ENCODE measurements around the gene SLC34A3. TPM values are rescaled to one million over a fixed set of nuclear protein-coding genes. Genes with fewer than 3 reads are reported as not detected.
"Not testable (repeated sequence)": the region's sequence is repeated elsewhere in the genome, so short reads cannot be mapped to it uniquely, and the experiment has no call there.

Gene SLC34A3
- total RNA-seq, 1 experiment from 2014 or later: 0.03 TPM

DNA sequence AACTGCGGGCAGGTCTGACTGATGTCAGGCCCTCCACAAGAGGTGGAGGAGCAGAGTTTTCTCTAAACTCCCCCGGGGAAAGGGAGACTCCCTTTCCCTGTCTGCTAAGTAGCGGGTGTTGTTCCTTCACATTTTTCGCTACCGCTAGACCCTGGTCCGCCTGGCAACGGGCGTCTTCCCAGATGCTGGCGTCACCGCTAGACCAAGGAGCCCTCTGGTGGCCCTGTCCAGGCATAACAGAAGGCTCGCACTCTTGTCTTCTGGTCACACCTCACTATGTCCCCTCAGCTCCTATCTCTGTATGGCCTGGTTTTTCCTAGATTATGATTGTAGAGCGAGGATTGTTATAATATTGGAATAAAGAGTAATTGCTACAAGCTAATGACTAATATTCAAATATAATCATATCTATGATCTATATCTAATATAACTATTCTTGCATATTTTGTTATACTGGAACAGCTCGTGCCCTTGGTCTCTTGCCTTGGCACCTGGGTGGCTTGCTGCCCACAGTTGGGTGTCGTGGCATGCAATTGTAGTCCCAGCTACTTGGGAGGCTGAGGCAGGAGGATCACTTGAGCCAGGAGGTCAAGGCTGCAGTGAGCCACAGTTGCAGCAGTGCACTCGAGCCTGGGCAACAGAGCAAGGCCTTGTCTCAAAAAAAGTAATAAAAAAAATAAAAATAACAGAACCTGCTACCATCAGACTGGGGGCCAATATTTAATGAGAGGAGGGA lies 31.6 kb downstream of the SLC34A3 start:
- peaks cover 11% of the 10 kb centered on the region for H3K36me3 ChIP-seq (replicated peaks; ENCODE audit: control insufficient read depth, insufficient read depth, low read length)
- H3K27me3 ChIP-seq (ENCODE audit: control insufficient read depth, insufficient read depth, low read length); DNase-seq; H3K4me3 ChIP-seq (ENCODE audit: insufficient read depth, low read depth, low read length): not testable (repeated sequence)

- Histone ChIP-seq H3K4me3 (ENCODE audit: insufficient read depth, low read depth, low read length) (no peak overlapping the region), H3K36me3 (replicated peaks; ENCODE audit: control insufficient read depth, insufficient read depth, low read length) (peaks cover 11% of the 10 kb centered on the region), H3K27me3 (ENCODE audit: control insufficient read depth, insufficient read depth, low read length) (no peaks in the 10 kb centered on the region)
- no peak for DNase-seq
These were observed 32.2 kb downstream of the SLC34A3 start for GRCh38 chr9:137262909-137263285.

GRCh38 chr9:137263506-137263905 lies 32.8 kb downstream of the SLC34A3 start:
- Histone ChIP-seq H3K27me3 (ENCODE audit: control insufficient read depth, insufficient read depth, low read length) (no peaks in the 10 kb centered on the region), H3K36me3 (replicated peaks; ENCODE audit: control insufficient read depth, insufficient read depth, low read length) (peaks cover 12% of the 10 kb centered on the region), H3K4me3 (ENCODE audit: insufficient read depth, low read depth, low read length) (no peak overlapping the region)
- DNase-seq: no peak

- Histone ChIP-seq H3K36me3 (replicated peaks; ENCODE audit: control insufficient read depth, insufficient read depth, low read length) (peaks cover 16% of the 10 kb centered on the region), H3K4me3 (ENCODE audit: insufficient read depth, low read depth, low read length) (no peak overlapping the region), H3K27me3 (ENCODE audit: control insufficient read depth, insufficient read depth, low read length) (no peaks in the 10 kb centered on the region)
- DNase-seq: no peak
These were observed 33.4 kb downstream of the SLC34A3 start for GRCh38 chr9:137264067-137264466.

DNA sequence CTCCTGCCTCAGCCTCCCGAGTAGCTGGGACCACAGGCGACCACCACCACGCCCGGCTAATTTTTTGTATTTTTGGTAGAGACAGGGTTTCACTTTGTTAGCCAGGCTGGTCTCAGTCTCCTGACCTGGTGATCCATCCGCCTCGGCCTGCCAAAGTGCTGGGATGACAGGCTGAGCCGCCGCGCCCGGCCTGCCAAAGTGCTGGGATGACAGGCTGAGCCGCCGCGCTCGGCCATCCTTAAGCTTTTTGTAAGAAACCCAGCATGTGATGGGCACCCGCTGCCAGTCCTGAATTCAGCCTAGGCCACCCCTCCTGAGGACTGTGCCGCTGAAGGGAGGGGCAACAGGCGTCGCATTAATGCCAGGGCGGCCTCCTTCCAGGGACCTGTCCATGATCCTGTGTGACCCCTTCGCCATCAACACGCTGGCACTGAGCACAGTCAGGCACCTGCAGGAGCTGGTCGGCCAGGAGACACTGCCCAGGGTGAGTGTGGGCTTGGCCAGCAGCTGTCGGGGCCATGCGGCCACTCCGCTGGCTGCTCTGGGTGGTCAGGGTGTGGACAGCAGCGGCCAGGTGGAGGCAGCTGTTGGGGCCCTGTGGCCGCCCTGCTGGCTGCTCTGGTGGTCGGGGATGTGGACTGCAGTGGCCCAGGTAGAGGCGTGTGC lies 34.9 kb downstream of the SLC34A3 start:
- Histone ChIP-seq H3K4me3 (ENCODE audit: insufficient read depth, low read depth, low read length) (no peak overlapping the region), H3K36me3 (replicated peaks; ENCODE audit: control insufficient read depth, insufficient read depth, low read length) (peaks cover 20% of the 10 kb centered on the region), H3K27me3 (ENCODE audit: control insufficient read depth, insufficient read depth, low read length) (no peaks in the 10 kb centered on the region)
- DNase-seq: no peak

DNA sequence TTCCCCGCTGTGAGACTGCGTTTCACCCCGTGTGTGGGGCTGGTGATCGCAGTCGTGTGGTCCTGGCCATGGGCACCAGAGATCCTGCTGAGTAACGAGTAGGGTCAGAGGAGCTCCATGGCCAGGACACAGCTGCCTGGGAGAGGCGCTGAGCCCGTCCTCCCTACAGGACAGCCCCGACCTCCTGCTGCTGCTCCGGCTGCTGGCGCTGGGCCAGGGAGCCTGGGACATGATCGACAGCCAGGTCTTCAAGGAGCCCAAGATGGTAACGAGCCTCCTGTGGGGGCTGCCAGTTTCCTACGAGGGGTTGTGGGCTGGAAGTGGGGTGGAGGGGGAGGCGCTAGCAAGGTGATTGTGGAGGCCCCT lies 35.4 kb downstream of the SLC34A3 start:
- no peak overlapping the region for H3K4me3 ChIP-seq (ENCODE audit: insufficient read depth, low read depth, low read length)
- peaks cover 20% of the 10 kb centered on the region for H3K36me3 ChIP-seq (replicated peaks; ENCODE audit: control insufficient read depth, insufficient read depth, low read length)
- no peaks in the 10 kb centered on the region for H3K27me3 ChIP-seq (ENCODE audit: control insufficient read depth, insufficient read depth, low read length)
- DNase-seq: peak; percentile 51

DNA sequence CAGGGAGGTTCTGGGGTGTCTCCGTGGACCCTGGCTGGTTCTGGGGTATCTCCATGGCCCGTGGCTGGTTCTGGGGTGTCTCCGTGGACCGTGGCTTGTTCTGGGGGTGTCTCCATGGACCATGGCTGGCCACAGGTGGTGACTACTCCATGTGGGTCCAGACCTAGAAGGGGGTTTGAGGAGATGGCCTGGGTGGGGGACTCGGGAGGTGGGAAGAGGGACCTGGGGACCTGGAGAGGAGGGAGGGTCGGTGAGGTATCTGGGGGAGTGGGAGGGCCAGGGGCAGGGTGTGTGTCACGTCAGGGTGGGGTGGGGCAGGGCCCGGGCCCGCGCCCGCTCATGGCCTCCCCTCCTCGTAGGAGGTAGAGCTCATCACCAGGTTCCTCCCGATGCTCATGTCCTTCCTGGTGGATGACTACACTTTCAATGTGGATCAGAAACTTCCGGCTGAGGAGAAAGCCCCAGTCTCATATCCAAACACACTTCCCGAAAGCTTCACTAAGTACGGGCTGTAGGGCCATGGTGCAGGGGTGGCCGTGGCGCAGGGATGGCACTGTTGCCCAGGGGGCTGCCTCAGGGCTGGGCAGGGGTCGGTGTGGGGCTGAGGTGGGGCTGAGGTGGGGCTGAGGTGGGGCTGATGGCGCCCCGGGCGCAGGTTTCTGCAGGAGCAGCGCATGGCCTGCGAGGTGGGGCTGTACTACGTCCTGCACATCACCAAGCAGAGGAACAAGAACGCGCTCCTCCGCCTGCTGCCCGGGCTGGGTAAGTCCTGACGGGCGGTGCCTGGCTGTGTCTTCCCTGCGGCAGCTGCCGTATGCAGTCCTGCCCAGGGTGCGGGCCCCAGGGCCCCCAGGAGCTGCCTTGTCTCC lies 36.1 kb downstream of the SLC34A3 start:
- no peaks in the 10 kb centered on the region for H3K27me3 ChIP-seq (ENCODE audit: control insufficient read depth, insufficient read depth, low read length)
- peak; percentile 48 for DNase-seq
- peaks cover 22% of the 10 kb centered on the region for H3K36me3 ChIP-seq (replicated peaks; ENCODE audit: control insufficient read depth, insufficient read depth, low read length)
- H3K4me3 ChIP-seq (ENCODE audit: insufficient read depth, low read depth, low read length): no peak overlapping the region

GRCh38 chr9:137267933-137268355 lies 37.2 kb downstream of the SLC34A3 start:
- H3K4me3 ChIP-seq (ENCODE audit: insufficient read depth, low read depth, low read length): no peak overlapping the region

GRCh38 chr9:137268538-137269201 lies 38.0 kb downstream of the SLC34A3 start:
- DNase-seq: peak; percentile 24
- Histone ChIP-seq H3K4me3 (ENCODE audit: insufficient read depth, low read depth, low read length) (no peak overlapping the region), H3K36me3 (replicated peaks; ENCODE audit: control insufficient read depth, insufficient read depth, low read length) (peaks cover 21% of the 10 kb centered on the region), H3K27me3 (ENCODE audit: control insufficient read depth, insufficient read depth, low read length) (no peaks in the 10 kb centered on the region)

More at GRCh38 chr9:137267933-137268355, 37.2 kb downstream of the SLC34A3 start:
- peaks cover 24% of the 10 kb centered on the region for H3K36me3 ChIP-seq (replicated peaks; ENCODE audit: control insufficient read depth, insufficient read depth, low read length)
- DNase-seq: peak; percentile 31
- H3K27me3 ChIP-seq (ENCODE audit: control insufficient read depth, insufficient read depth, low read length): no peaks in the 10 kb centered on the region

DNA sequence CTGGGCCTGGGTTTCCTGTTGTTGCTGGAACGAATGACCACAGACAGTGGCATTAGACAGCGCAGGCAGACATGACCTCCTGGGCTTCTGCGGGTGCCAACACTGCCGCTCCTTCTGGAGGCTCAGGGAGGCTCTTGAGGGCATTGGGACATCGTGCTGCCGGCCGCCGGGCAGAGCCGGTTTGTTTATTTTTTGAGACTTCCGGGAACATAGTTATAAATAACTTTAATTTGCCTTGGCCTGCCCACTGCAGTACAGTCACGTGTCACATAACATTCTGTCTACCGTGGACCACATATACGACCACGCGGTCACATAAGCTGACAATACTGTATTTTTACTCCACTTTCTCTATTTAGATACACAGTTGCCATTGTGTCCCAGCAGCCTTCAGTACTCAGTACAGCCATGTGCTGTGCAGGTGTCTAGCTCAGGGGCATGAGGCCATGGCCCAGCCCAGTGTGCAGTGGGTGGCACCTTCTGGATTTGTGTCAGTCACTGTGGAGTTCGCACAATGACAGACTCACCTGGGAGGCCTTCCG lies 38.6 kb downstream of the SLC34A3 start:
- Histone ChIP-seq H3K27me3 (ENCODE audit: control insufficient read depth, insufficient read depth, low read length) (no peaks in the 10 kb centered on the region), H3K36me3 (replicated peaks; ENCODE audit: control insufficient read depth, insufficient read depth, low read length) (peaks cover 19% of the 10 kb centered on the region), H3K4me3 (ENCODE audit: insufficient read depth, low read depth, low read length) (no peak overlapping the region)
- peak; percentile 14 for DNase-seq

GRCh38 chr9:137270929-137271695 lies 40.4 kb downstream of the SLC34A3 start:
- H3K27me3 ChIP-seq (ENCODE audit: control insufficient read depth, insufficient read depth, low read length): no peaks in the 10 kb centered on the region
- DNase-seq: peak; percentile 61
- peaks cover 19% of the 10 kb centered on the region for H3K36me3 ChIP-seq (replicated peaks; ENCODE audit: control insufficient read depth, insufficient read depth, low read length)
- no peak overlapping the region for H3K4me3 ChIP-seq (ENCODE audit: insufficient read depth, low read depth, low read length)

- Histone ChIP-seq H3K4me3 (ENCODE audit: insufficient read depth, low read depth, low read length) (no peak overlapping the region), H3K27me3 (ENCODE audit: control insufficient read depth, insufficient read depth, low read length) (no peaks in the 10 kb centered on the region), H3K36me3 (replicated peaks; ENCODE audit: control insufficient read depth, insufficient read depth, low read length) (peaks cover 19% of the 10 kb centered on the region)
- peak; percentile 57 for DNase-seq
These were observed 41.0 kb downstream of the SLC34A3 start for GRCh38 chr9:137271696-137272076.

- peak; percentile 67 for DNase-seq
- H3K27me3 ChIP-seq (ENCODE audit: control insufficient read depth, insufficient read depth, low read length): no peaks in the 10 kb centered on the region
- peaks cover 18% of the 10 kb centered on the region for H3K36me3 ChIP-seq (replicated peaks; ENCODE audit: control insufficient read depth, insufficient read depth, low read length)
- no peak overlapping the region for H3K4me3 ChIP-seq (ENCODE audit: insufficient read depth, low read depth, low read length)
These were observed 41.8 kb downstream of the SLC34A3 start for GRCh38 chr9:137272241-137273094.
